HG03558 (cell line): ENCODE measurements around the gene BCAS4.

Experiments
- ATAC-seq: cut with Tn5 transposase; IDR thresholded peaks from one replicate; pipeline ENCODE4 v1.9.1; 2021; ENCODE audit warnings: moderate number of reproducible peaks; ENCODE audit not compliant: unreplicated experiment; ENCODE audit errors: extremely low read depth

BCAS4 gene

GRCh38 chr20:50819349-50819748 lies 24.5 kb downstream of the BCAS4 start:
- ATAC-seq = no peak

- no peak for ATAC-seq
Measured at GRCh38 chr20:50820515-50821256, 25.8 kb downstream of the BCAS4 start.

GRCh38 chr20:50821257-50821921 lies 26.5 kb downstream of the BCAS4 start:
- ATAC-seq = no peak

- no peak for ATAC-seq
Measured at GRCh38 chr20:50821994-50822393, 27.1 kb downstream of the BCAS4 start.

GRCh38 chr20:50823319-50823718 lies 28.5 kb downstream of the BCAS4 start:
- no peak for ATAC-seq

- no peak for ATAC-seq
Measured at GRCh38 chr20:50824137-50824536, 29.3 kb downstream of the BCAS4 start.

GRCh38 chr20:50826121-50826520 lies 31.3 kb downstream of the BCAS4 start:
- ATAC-seq = no peak

- ATAC-seq = no peak
Measured at GRCh38 chr20:50828363-50829136, 33.7 kb downstream of the BCAS4 start.

GRCh38 chr20:50831622-50832021 lies 36.8 kb downstream of the BCAS4 start:
- ATAC-seq = no peak

GRCh38 chr20:50834599-50835005 lies 39.7 kb downstream of the BCAS4 start:
- no peak for ATAC-seq

- no peak for ATAC-seq
Measured at GRCh38 chr20:50837532-50838321, 42.9 kb downstream of the BCAS4 start.

- no peak for ATAC-seq
Measured at GRCh38 chr20:50838322-50838625, 43.4 kb downstream of the BCAS4 start.

- ATAC-seq = no peak
Measured at GRCh38 chr20:50838707-50839385, 44.0 kb downstream of the BCAS4 start.

GRCh38 chr20:50842821-50843220 lies 48.0 kb downstream of the BCAS4 start:
- ATAC-seq = no peak

GRCh38 chr20:50843331-50844276 lies 48.7 kb downstream of the BCAS4 start:
- ATAC-seq = no peak

GRCh38 chr20:50844430-50845100 lies 49.7 kb downstream of the BCAS4 start:
- ATAC-seq = peak; percentile 91

- no peak for ATAC-seq
Measured at GRCh38 chr20:50845566-50846215, 50.8 kb downstream of the BCAS4 start.

- no peak for ATAC-seq
Measured at GRCh38 chr20:50848341-50848808, 53.5 kb downstream of the BCAS4 start.
